B cell (primary cell): ENCODE measurements around the gene FAM120B. TPM values are rescaled to one million over a fixed set of nuclear protein-coding genes. Genes with fewer than 3 reads are reported as not detected.

ENCODE experiments used
- ATAC-seq: fragments of 200-7000 bp; cut with Tn5 transposase; one replicate; pipeline ENCODE4 v1.10.0; 2021; ENCODE audit warnings: low read depth, mild to moderate bottlenecking, moderate number of reproducible peaks, moderate library complexity
- CTCF ChIA-PET: fragments of 350-600 bp; sonication (Branson Sonifier 250); formaldehyde crosslinking; loops from one replicate; lab custom pipeline; 2021; ENCODE audit warnings: antibody characterized with exemption, inconsistent platforms; lab: Charles Lee
- POLR2A ChIA-PET: fragments of 350-600 bp; sonication (Branson Sonifier 250); formaldehyde crosslinking; loops from one replicate; lab custom pipeline; 2021; ENCODE audit warnings: antibody characterized with exemption; lab: Charles Lee
- DNase-seq: peaks from one replicate; pipeline ENCODE4 v3.0.0; 2013
- H2AFZ ChIP-seq: 2 replicates; pipeline ENCODE4 v1.6.1; 2012; ENCODE audit warnings: mild to moderate bottlenecking, low read depth, low read length; ENCODE audit not compliant: insufficient read depth, poor library complexity, severe bottlenecking
- H3K27ac ChIP-seq, 2 donors: 1 replicate in 1 of 2; 2 replicates in 1 of 2; pipeline ENCODE4 v1.5.1; 2012 to 2013; ENCODE audit warnings: low read length in 2 of 2, mild to moderate bottlenecking in 2 of 2, moderate library complexity in 1 of 2
- H3K27me3 ChIP-seq, 4 experiments: fragments of 200-600 bp in 1 of 4; sonication (generic) in 1 of 4; replicated peaks in 1 of 4; 1 replicate in 2 of 4; 2 replicates in 2 of 4; pipeline versions ENCODE4 v1.6.1 to v1.7.0; 2013 to 2016; ENCODE audit warnings: low read length in 3 of 4, mild to moderate bottlenecking in 2 of 4, mixed read lengths in 1 of 4, moderate library complexity in 1 of 4; ENCODE audit not compliant: insufficient read depth in 4 of 4, control insufficient read depth in 3 of 4; ENCODE audit errors: control extremely low read depth in 1 of 4
- H3K36me3 ChIP-seq, 2 experiments: replicated peaks in 1 of 2; 1 replicate in 1 of 2; 2 replicates in 1 of 2; pipeline versions ENCODE4 v1.6.1 to v1.7.1; 2013; ENCODE audit warnings: low read length in 1 of 2; ENCODE audit not compliant: insufficient read depth in 2 of 2, control insufficient read depth in 1 of 2; ENCODE audit errors: control extremely low read depth in 1 of 2, extremely low read depth in 1 of 2
- H3K4me1 ChIP-seq, 2 donors: fragments of 200-600 bp in 1 of 2; sonication (generic) in 1 of 2; 1 replicate in 1 of 2; 2 replicates in 1 of 2; pipeline versions ENCODE4 v1.5.1 to v1.6.1; 2013 to 2017; ENCODE audit warnings: low read length in 2 of 2; ENCODE audit not compliant: control insufficient read depth in 2 of 2, insufficient read depth in 2 of 2
- H3K4me2 ChIP-seq: replicated peaks from 2 replicates; pipeline ENCODE3; 2012; ENCODE audit warnings: mild to moderate bottlenecking, low read depth, low read length; ENCODE audit not compliant: poor library complexity, severe bottlenecking
- H3K4me3 ChIP-seq, 5 experiments: fragments of 200-600 bp in 1 of 5; sonication (generic) in 1 of 5; 1 replicate in 3 of 5; 2 replicates in 2 of 5; pipeline versions ENCODE4 v1.5.1 to v1.7.0; 2011 to 2016; ENCODE audit warnings: low read length in 4 of 5, mild to moderate bottlenecking in 4 of 5, low read depth in 2 of 5, control low read depth in 1 of 5, moderate library complexity in 1 of 5; ENCODE audit not compliant: insufficient read depth in 1 of 5; ENCODE audit errors: control extremely low read depth in 1 of 5, extremely low read depth in 1 of 5
- H3K79me2 ChIP-seq: fragments of 200-600 bp; sonication (generic); one replicate; pipeline ENCODE4 v1.6.0; 2016; ENCODE audit warnings: low read length; ENCODE audit not compliant: control insufficient read depth, insufficient read depth
- H3K9ac ChIP-seq: fragments of 200-600 bp; sonication (generic); 2 replicates; pipeline ENCODE4 v1.6.1; 2017; ENCODE audit warnings: mild to moderate bottlenecking, low read length, moderate library complexity
- H3K9me3 ChIP-seq, 3 donors: one replicate each; pipeline versions ENCODE4 v1.6.1 to v1.7.1; 2013; ENCODE audit warnings: low read length in 2 of 3; ENCODE audit not compliant: control insufficient read depth in 2 of 3, insufficient read depth in 1 of 3; ENCODE audit errors: control extremely low read depth in 1 of 3
- H4K20me1 ChIP-seq: 2 replicates; pipeline ENCODE4 v1.6.0; 2012; ENCODE audit warnings: mild to moderate bottlenecking, low read length; ENCODE audit not compliant: insufficient read depth, control insufficient read depth, poor library complexity, severe bottlenecking
- H3K27ac Mint-ChIP-seq: one replicate; pipeline ENCODE4 v1.8.0; 2021; ENCODE audit warnings: mixed read lengths
- H3K27me3 Mint-ChIP-seq: one replicate; pipeline ENCODE4 v1.8.0; 2021; ENCODE audit warnings: mixed read lengths
- H3K4me1 Mint-ChIP-seq: one replicate; pipeline ENCODE4 v1.8.0; 2021; ENCODE audit warnings: mixed read lengths
- H3K4me3 Mint-ChIP-seq: one replicate; pipeline ENCODE4 v1.8.0; 2021; ENCODE audit warnings: mixed read lengths
- H3K9me3 Mint-ChIP-seq: one replicate; pipeline ENCODE4 v1.8.0; 2022; ENCODE audit warnings: mixed read lengths; ENCODE audit not compliant: insufficient read depth
- CTCF ChIP-seq: fragments of 200-600 bp; IDR thresholded peaks from one replicate; pipeline ENCODE4 v1.8.0; 2022; ENCODE audit warnings: antibody characterized with exemption, mild to moderate bottlenecking
- EZH2 ChIP-seq: IDR thresholded peaks from 2 replicates; pipeline ENCODE4 v1.6.1; 2012; ENCODE audit warnings: borderline replicate concordance, low read depth, mild to moderate bottlenecking, moderate library complexity, low read length; ENCODE audit not compliant: insufficient read depth, poor library complexity, severe bottlenecking
- WGBS: methylation state at CpG from one replicate; pipeline ENCODE4 v1.1.5; 2013; ENCODE audit warnings: missing lambda C conversion rate; ENCODE audit not compliant: insufficient coverage; 5-methylcytosine and 5-hydroxymethylcytosine counted together
- intact Hi-C: fragments of 100-400 bp; cut with micrococcal nuclease; formaldehyde crosslinking; loops from one replicate; pipeline ENCODE4 v1.10.0; 2022
- polyA plus RNA-seq: library from polyadenylated mRNA; depleted of rRNA; stranded (reverse); fragments of >200 nt; gene quantifications from 2 replicates; pipeline ENCODE4 v1.2.3, GENCODE V29; 2012
- total RNA-seq, 2 donors: library from RNA; stranded (reverse); fragments of 120-200 nt in 1 of 2; gene quantifications; 1 replicate in 1 of 2; 2 replicates in 1 of 2; pipeline versions ENCODE4 v1.2.3 to v1.2.4, GENCODE V29; 2013 to 2022

FAM120B gene
- total and polyA plus RNA-seq, 2 donors (not counting 1 experiment from before 2014, with no cell fraction given), result 12.5 to 51.7 TPM

- Histone ChIP-seq H3K79me2 (no peaks in the 10 kb centered on the region), H3K36me3 (no peaks in the 10 kb centered on the region), H4K20me1 (peaks cover 11% of the 10 kb centered on the region), H3K4me3 (no peak overlapping the region), H3K27me3 (peaks cover 0 to 82% (median 53%) of the 10 kb centered on the region in 4 experiments), H3K9me3 (peaks cover 0 to 7% (median 0%) of the 10 kb centered on the region in 3 donors), H3K4me2 (no peak overlapping the region), H3K9ac (no peak overlapping the region), H2AFZ (no peak overlapping the region), H3K4me1 (peaks cover 52 to 73% of the 10 kb centered on the region in 2 donors), H3K27ac (no peak overlapping the region)
- ATAC-seq (no peak), DNase-seq (peak; percentile 39)
- H3K4me1 Mint-ChIP-seq, result peaks cover 45% of the 10 kb centered on the region
- H3K27ac Mint-ChIP-seq, result no peak overlapping the region
- POLR2A ChIA-PET, result interaction anchor here (0.6 to 0.7 kb wide), 3 partner anchors 84 to 302 kb away, joined by 3 to 14 read pairs (median 4); partner anchors contain the start of gene TBP
- peak; percentile 19 for TF ChIP-seq EZH2
- no peak for TF ChIP-seq CTCF
- intact Hi-C loops, result loop anchor here (5.0 to 10.0 kb wide), 3 partner anchors 342 to 570 kb away; partner anchors contain the start of gene PHF10
- CTCF ChIA-PET, result interaction anchor here (1.6 to 1.8 kb wide), 3 partner anchors 16 to 504 kb away, joined by 3 to 6 read pairs (median 6); no protein-coding TSS in a partner anchor
- no peaks in the 10 kb centered on the region for H3K9me3 Mint-ChIP-seq
- H3K27me3 Mint-ChIP-seq, result peaks cover 56% of the 10 kb centered on the region
- no CpG with 5 or more reads among the region's 2 CpGs for WGBS
- peak overlapping the region; percentile 83 for H3K4me3 Mint-ChIP-seq
These were observed 12.2 kb upstream of the FAM120B start for GRCh38 chr6:170294298-170294730.
